Measurements from ENCODE around the gene ARRB2.
"Not testable (repeated sequence)": the region's sequence is repeated elsewhere in the genome, so short reads cannot be mapped to it uniquely, and the experiment has no call there.

The ARRB2 gene

DNA sequence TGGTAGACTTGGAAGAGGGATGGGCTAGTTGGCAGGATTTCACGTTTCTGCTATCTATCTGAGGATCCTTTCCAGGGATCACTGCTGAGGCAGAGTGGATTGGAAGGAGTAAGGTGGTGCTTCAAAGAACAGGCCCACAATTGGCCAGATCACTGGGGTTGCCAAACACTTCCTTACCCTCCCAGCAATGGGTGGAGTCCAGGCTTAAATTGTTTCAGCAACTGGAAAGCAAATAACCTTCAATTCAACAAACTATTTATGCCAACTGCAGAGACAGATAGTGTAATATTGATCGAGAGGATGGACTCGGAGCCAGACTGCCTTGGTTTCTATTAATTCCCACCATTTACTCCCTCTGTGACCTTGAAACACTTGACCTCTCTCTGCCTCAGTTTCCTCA lies 2.1 kb downstream of the ARRB2 start:
- H3K27ac ChIP-seq: peak overlapping the region; percentile 92
- TF ChIP-seq, protein P1, sequence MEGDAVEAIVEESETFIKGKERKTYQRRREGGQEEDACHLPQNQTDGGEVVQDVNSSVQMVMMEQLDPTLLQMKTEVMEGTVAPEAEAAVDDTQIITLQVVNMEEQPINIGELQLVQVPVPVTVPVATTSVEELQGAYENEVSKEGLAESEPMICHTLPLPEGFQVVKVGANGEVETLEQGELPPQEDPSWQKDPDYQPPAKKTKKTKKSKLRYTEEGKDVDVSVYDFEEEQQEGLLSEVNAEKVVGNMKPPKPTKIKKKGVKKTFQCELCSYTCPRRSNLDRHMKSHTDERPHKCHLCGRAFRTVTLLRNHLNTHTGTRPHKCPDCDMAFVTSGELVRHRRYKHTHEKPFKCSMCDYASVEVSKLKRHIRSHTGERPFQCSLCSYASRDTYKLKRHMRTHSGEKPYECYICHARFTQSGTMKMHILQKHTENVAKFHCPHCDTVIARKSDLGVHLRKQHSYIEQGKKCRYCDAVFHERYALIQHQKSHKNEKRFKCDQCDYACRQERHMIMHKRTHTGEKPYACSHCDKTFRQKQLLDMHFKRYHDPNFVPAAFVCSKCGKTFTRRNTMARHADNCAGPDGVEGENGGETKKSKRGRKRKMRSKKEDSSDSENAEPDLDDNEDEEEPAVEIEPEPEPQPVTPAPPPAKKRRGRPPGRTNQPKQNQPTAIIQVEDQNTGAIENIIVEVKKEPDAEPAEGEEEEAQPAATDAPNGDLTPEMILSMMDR (IDR thresholded peaks at IDR 0.05): no peak
- TF ChIP-seq ZFX (IDR thresholded peaks at IDR 0.05; ENCODE audit: borderline replicate concordance): no peak

DNA sequence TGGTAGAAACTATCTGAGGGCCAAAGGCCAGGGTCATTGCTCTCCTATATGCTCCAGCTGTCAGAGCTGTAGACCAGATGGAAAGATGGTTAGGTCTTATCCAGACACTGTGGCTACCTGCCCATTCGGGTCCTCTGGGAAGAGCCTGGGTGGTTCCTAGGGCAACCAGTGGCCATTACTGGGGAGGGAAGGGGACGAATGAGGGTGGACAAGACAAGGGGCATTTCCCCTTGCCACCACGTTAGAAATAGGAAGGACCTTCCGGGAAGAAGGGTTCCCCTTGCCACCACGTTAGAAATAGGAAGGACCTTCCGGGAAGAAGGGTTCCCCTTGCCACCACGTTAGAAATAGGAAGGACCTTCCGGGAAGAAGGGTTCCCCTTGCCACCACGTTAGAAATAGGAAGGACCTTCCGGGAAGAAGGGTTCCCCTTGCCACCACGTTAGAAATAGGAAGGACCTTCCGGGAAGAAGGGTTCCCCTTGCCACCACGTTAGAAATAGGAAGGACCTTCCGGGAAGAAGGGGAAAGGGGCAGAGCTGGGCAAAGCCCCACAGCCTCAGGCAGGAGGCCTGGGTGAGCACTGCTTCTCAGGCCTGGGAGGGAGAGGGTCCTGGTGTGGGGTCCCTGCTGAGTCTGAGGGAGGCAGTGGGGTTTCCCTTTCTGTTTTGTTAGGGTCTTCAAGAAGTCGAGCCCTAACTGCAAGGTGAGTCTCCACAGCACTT lies 4.1 kb downstream of the ARRB2 start:
- not testable (repeated sequence) for H3K27ac ChIP-seq

DNA sequence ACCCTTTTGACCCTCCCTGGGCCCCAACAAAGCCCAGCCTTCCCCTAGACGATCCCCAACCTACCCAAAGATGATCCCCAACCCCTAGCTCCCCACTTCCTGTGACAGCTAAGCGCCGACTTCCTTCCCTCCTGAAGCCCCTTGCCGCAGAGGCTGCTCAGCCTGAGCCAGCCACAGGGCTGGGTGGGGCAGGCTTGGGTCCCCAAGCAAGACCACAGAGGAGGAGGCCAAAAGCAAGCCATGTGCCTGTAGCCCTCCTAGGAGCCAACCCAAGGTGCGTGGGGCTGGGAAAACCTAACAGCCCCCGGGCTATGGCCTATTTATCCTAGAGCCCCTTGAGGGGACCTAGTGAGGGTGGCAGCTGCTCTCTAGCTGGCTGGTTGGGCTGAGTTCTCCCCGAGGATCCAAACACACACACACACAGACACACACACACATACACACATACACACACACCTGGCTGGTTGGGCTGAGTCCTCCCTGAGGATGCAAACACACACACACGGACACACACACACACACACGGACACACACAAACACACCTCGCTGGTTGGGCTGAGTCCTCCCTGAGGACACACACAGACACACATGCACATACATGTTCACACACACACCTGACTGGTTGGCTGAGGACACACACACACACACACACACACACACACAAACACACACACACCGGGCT lies 4.8 kb downstream of the ARRB2 start:
- H3K27ac ChIP-seq: no peak overlapping the region
- no peak for TF ChIP-seq ZFX (IDR thresholded peaks at IDR 0.05; ENCODE audit: borderline replicate concordance)
- TF ChIP-seq, protein P1 (IDR thresholded peaks at IDR 0.05): no peak

DNA sequence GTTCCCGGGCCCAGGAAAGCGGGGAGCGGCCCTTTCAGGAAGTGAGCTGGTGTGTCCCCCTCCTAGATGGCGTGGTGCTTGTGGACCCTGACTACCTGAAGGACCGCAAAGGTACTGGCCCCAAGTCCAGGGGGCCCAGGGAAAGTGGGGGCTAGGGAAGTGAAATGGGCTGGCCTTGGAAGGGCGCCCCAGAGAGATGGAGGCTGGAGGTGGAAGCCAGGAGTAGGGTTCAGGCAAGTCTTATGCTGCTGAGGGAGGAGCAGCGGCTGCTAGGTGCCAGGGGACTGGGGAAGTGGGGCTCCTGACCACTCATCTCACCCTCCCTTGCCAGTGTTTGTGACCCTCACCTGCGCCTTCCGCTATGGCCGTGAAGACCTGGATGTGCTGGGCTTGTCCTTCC lies 5.6 kb downstream of the ARRB2 start:
- H3K27ac ChIP-seq: no peak overlapping the region
- TF ChIP-seq, protein P1 (IDR thresholded peaks at IDR 0.05): no peak
- TF ChIP-seq ZFX (IDR thresholded peaks at IDR 0.05; ENCODE audit: borderline replicate concordance): no peak

DNA sequence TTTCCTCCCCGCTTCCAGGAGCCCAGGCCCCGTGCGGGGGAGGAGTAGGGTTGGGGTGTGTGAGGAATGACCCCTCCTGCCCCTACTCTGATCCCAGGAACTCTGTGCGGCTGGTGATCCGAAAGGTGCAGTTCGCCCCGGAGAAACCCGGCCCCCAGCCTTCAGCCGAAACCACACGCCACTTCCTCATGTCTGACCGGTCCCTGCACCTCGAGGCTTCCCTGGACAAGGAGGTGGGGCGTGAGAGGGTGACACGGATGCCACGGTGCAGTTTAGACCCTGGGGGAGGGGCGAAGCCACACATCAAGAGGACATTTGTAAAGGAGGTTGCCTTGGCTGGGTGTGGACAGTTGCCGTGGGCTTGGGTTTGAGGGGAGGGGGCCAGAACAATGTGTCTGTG lies 7.4 kb downstream of the ARRB2 start:
- no peak overlapping the region for H3K27ac ChIP-seq
- TF ChIP-seq, protein P1 (IDR thresholded peaks at IDR 0.05): no peak
- no peak for TF ChIP-seq ZFX (IDR thresholded peaks at IDR 0.05; ENCODE audit: borderline replicate concordance)

DNA sequence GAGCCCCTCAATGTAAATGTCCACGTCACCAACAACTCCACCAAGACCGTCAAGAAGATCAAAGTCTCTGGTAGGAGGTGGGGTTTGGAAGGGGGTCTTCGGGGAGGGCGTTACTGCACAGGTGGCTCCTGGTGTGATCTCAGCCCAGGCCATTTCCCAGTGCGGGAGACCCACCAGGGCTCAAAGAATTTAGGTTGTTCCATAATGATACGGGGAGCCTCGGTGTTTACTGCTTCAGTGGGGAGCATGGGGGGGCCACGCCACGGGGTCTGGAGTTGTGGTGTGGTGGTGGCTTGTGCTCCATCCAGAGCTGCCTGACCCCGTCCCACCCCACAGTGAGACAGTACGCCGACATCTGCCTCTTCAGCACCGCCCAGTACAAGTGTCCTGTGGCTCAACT lies 7.8 kb downstream of the ARRB2 start:
- H3K27ac ChIP-seq: no peak overlapping the region
- no peak for TF ChIP-seq ZFX (IDR thresholded peaks at IDR 0.05; ENCODE audit: borderline replicate concordance)
- TF ChIP-seq, protein P1 (IDR thresholded peaks at IDR 0.05): no peak

DNA sequence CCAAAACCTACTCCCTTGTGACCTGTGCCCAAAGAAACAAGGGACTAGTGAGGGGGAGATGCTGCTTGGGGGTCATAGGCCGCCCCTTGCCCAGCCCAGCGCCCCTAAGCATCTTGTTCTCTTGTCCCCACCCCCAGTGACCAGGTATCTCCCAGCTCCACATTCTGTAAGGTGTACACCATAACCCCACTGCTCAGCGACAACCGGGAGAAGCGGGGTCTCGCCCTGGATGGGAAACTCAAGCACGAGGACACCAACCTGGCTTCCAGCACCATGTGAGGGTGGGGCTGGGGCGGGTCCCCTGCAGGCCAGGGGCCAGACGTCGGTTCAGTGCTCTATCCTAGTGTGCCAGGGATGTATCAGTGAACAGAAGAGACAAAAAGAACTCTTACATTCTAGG lies 8.7 kb downstream of the ARRB2 start:
- no peak overlapping the region for H3K27ac ChIP-seq
- TF ChIP-seq, protein P1 (IDR thresholded peaks at IDR 0.05): no peak
- TF ChIP-seq ZFX (IDR thresholded peaks at IDR 0.05; ENCODE audit: borderline replicate concordance): no peak

Data from 22Rv1 (cell line).